HG03571 (cell line): ENCODE results near the gene DENND5A.
"Not testable (repeated sequence)": the region's sequence is repeated elsewhere in the genome, so short reads cannot be mapped to it uniquely, and the experiment has no call there.

ENCODE experiments used
- ATAC-seq: cut with Tn5 transposase; IDR thresholded peaks from one replicate; pipeline ENCODE4 v1.9.1; 2021; ENCODE audit not compliant: unreplicated experiment

The DENND5A gene

GRCh38 chr11:9103542-9104276 lies 161.4 kb downstream of the DENND5A start:
- ATAC-seq: no peak

DNA sequence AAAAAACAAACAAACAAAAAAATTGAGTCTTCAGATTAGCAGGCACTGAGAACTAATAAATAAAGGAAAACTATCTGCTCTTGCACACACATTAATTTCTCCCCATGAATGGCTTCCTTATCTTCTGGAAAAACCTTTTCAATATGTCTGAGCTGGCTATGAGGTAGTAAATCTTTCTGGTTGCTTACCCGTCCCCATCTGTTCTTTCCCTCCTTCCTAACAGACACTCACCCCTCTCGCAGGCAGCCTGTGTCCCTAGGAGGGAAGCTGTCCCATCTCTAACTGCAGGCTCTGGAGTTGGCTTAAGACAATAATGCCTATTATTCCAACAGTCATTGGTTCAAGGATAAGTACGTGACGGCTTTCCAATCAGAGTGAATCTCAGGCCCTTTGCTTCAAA lies 165.5 kb downstream of the DENND5A start:
- no peak for ATAC-seq

GRCh38 chr11:9098455-9098854 lies 166.7 kb downstream of the DENND5A start:
- not testable (repeated sequence) for ATAC-seq

- not testable (repeated sequence) for ATAC-seq
These were observed 167.8 kb downstream of the DENND5A start for GRCh38 chr11:9097186-9097943.

DNA sequence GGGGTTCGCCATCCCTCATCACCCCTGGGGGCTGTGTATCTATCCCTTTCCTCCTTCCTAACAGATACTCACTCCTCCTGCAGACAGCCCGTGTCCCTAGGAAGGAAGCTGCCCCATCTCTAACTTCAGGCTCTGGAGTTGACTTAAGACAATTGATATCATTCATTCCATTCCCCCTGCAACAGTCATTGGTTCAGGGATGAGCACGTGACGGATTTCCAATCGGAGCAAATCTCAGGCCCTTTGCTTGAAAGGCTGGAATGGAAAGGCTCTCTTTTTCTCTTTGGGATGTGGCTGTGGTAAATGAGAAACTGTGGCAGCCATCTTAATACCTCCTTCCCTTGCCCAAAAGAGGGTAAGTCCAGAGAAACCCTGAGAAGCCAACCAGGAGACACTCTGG lies 168.7 kb downstream of the DENND5A start:
- ATAC-seq: no peak

DNA sequence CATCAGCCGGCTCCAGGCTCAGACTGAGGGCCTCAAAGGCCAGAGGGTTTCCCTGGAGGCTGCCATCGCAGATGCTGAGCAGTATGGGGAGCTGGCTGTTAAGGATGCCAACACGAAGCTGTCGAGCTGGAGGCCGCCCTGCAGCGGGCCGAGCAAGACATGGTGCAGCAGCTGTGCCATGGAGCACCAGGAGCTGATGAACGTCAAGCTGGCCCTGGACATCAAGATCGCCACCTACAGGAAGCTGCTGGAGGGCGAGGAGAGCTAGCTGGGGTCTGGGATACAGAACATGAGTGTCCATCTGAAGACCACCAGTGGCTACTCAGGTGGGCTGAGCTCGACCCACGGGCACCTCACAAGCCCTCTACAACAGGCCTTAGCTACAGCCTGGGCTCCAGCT lies 169.7 kb downstream of the DENND5A start:
- no peak for ATAC-seq

DNA sequence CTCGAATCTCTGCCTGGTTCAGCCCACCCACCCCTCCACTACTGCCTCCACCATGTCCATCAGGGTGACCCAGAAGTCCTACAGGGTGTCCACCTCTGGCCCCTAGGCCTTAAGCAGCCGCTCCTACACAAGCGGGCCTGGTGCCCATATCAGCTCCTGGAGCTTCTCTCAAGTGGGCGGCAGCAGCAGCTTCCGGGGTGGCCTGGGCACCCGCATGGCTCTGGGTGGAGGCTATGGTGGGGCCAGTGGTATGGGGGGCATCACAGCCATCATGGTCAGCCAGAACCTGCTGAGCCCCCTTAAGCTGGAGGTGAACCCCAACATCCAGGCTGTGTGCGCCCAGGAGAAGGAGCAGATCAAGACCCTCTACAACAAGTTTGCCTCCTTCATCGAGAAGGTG lies 170.7 kb downstream of the DENND5A start:
- no peak for ATAC-seq

- no peak for ATAC-seq
These were observed 172.0 kb downstream of the DENND5A start for GRCh38 chr11:9092853-9093778.

DNA sequence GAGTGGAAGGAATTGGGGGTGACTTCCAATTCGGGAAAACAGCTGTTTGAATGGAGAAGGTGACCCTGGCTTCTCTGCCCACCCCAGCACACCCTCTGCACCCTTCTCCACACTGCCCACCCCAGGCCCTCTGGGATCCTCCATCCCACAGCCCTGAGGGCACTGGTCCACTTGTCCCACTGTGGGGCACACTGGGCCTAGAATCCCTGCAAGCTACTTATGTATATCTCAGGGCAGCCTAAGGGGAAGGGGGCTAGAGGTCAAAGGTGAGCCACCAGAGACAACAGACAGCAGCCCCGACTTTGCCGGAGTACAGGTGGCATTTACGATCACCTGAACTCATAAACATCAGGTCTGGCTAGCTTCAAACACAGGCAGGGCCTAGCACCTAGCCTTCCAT lies 173.1 kb downstream of the DENND5A start:
- ATAC-seq: no peak

GRCh38 chr11:9091044-9091922 lies 173.9 kb downstream of the DENND5A start, which contains the start of gene SCUBE2:
TSS of gene SCUBE2 (minus strand) at chr11:9091599. CDS start at chr11:9091528, 71 bp downstream.
- ATAC-seq: no peak

GRCh38 chr11:9090488-9091043 lies 174.6 kb downstream of the DENND5A start:
- ATAC-seq: no peak

DNA sequence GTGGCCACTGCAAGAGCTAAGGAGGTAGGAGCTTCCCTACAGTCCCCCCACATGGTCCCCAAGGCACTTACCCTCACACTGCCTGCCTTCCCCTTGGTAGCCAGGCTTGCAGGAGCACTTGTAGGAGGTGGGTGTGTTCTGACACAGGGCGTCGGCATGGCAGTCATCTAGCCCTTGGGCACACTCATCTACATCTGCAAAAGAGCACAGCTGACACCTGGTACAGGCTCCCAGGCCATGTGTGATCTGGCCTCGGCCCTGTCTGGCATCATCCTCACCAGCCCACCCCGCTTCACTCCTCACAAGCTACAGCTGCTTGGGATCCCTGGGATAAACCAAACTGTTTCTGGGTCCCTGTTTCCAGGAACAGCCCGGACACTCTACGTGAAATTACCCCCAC lies 175.5 kb downstream of the DENND5A start:
- no peak for ATAC-seq

- ATAC-seq: no peak
These were observed 176.1 kb downstream of the DENND5A start for GRCh38 chr11:9089061-9089460.
